IPS DF 4.7 (cell line): Measurements from ENCODE around the gene ADORA2B.
"Not testable (repeated sequence)": the region's sequence is repeated elsewhere in the genome, so short reads cannot be mapped to it uniquely, and the experiment has no call there.

Source experiments
- DNase-seq: peaks from one replicate; pipeline ENCODE4 v3.0.0-alpha.2; 2013; ENCODE audit warnings: low spot score; ENCODE audit errors: extremely low read depth

The ADORA2B gene

GRCh38 chr17:15921640-15922039 is 23.3 kb upstream of the ADORA2B start:
- DNase-seq = no peak

GRCh38 chr17:15922586-15922985 is 22.3 kb upstream of the ADORA2B start:
- no peak for DNase-seq

- no peak for DNase-seq
These were observed 18.7 kb upstream of the ADORA2B start for GRCh38 chr17:15926039-15926740.

- DNase-seq = no peak
These were observed 16.6 kb upstream of the ADORA2B start for GRCh38 chr17:15928286-15928785.

GRCh38 chr17:15929941-15930340 is 15.0 kb upstream of the ADORA2B start:
- DNase-seq = no peak

DNA sequence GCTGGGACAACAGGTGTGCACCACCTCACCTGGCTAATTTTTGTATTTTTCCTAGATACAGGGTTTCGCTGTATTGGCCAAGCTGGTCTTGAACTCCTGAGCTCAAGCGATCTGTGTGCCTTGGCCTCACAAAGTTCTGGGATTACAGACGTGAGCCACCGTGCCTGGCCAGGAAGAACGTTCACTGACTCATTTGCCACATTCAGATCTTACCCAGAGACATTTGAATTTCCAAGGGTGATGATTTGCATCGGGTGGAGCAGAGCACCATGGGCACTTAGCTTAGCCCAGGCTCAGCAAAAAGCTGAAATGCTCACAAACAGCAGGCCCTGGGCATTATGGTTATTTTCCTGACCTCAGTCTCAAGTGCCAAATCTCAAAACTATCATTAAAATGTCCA is 14.5 kb upstream of the ADORA2B start:
- DNase-seq = no peak

DNA sequence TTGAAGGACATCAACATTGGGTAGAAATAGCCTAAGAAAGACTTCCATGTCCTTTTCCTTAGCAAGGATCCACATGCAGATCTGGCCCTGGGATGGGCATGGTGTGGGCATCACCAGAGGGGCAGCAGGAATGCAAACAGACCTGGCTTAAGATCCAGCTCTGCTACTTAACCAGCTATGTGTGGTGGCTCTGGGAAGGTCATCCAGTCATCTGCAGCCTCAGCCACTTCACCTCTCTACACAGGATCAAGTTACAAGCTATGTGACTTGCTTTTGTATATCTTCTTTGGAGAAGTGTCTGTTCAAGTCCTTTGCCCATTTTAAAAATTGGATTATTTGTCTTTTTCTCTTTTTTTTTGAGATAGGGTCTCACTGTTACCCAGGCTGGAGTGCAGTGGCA is 13.5 kb upstream of the ADORA2B start:
- DNase-seq = no peak

DNA sequence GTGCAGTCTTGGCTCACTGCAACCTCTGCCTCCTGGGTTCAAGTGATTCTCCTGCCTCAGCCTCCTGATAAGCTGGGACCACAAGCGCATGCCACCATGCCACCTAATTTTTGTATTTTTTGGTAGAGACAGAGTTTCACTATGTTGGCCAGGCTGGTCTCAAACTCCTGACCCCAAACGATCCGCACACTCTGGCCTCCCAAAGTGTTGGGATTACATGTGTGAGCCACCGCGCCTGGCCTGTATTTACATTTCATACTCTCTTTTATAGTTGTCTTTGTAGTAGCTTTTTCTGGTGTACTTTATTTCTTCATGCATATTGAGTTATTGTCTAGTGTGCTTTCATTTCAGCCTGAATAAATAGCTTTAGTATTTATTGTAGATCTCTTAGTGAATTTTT is 10.1 kb upstream of the ADORA2B start:
- no peak for DNase-seq

- DNase-seq = no peak
These were observed 9.0 kb upstream of the ADORA2B start for GRCh38 chr17:15935891-15936290.

DNA sequence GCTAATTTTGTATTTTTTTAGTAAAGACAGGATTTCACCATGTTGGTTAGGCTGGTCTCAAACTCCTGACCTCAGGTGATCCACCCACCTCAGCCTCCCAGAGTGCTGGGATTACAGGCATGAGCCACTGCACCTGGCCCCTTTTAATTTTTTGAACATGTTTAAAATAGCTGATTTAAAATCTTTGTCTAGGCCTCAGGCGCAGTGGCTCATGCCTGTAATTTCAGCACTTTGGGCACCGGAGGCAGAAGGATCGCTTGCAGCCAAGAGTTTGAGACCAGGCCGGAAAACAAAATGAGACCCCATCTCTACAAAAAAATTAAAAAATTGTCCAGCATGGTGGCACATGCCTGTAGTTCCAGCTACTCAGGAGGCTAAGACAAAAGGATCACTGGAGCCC is 8.4 kb upstream of the ADORA2B start:
- not testable (repeated sequence) for DNase-seq

GRCh38 chr17:15941781-15942180 is 3.1 kb upstream of the ADORA2B start:
- DNase-seq = no peak

DNA sequence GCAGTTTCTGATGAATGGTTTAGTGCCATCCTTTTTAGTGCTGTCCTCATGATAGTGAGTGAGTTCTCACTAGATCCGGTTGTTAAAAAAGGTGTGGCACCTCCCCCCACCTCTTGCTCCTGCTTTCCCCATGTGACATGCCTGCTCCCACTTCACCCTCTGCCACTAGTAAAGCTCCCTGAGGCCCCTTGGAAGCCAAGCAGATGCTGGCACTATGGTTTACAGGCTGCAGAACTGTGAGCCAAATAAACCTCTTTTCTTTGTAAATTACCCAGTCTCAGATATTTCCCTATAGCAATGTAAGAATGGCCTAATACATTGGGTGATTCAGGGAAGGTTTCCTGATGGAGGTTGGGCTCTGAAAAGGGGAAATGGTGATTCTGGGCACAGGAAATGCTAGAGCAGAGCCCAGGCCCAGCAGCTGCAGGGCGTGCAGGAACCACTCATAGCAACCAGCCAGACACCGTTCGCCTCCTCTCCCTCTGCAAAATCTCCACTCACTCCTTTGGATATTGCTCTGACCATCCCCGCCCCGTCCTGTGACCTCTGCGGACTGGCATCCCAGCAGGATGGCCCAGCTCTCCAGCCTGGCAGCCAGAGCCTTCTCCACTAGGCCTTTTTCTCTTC is 2.6 kb upstream of the ADORA2B start:
- DNase-seq = no peak

- no peak for DNase-seq
These were observed 765 bp upstream of the ADORA2B start for GRCh38 chr17:15943971-15944758.

- DNase-seq = no peak
These were observed 729 bp downstream of the ADORA2B start for GRCh38 chr17:15945527-15946191.

DNA sequence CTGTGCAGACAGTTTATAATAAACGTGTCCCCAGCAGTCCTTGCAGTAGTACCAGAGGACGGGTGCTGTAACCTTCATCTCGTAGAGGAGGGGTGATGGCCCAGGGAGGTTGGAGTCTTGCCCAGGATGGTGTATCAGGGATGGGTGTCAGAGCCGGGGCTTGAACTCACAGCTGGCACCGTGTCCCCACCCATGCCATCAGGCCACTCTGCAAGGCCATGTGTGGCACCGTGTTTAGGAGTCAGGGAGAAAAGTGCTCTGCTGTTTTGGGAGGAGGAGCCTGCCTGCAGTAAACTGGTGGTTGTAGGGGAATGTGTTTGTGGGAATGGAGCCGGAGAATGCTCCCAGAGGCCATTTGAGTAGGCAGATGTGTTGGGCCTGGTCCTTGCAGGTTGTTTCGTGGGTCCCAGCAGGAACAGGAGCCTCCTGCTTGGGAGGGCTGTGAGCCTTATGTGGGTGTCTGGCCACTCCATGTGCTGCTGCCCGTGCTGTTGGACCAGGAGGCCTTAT is 1.7 kb downstream of the ADORA2B start:
- DNase-seq = no peak

DNA sequence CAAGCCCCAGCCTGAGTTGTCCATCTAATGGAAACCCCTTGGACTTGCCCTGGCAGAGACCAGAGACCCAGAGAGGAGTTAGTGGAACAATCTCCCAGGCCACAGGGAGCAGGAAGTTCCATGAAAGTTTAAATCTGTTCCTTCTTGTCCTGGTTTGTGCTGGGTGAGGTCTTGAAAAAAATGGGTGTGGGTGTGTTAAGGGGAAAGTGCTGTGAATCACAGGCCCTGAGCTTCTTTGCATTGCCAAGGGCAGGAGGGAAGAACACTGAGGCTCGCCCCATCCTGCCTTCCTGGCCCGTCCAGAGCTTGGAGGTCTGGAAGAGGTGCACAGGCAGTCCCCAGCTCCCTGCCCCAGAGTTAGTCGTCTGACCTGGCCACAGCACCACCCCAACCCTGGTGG is 2.3 kb downstream of the ADORA2B start:
- no peak for DNase-seq

DNA sequence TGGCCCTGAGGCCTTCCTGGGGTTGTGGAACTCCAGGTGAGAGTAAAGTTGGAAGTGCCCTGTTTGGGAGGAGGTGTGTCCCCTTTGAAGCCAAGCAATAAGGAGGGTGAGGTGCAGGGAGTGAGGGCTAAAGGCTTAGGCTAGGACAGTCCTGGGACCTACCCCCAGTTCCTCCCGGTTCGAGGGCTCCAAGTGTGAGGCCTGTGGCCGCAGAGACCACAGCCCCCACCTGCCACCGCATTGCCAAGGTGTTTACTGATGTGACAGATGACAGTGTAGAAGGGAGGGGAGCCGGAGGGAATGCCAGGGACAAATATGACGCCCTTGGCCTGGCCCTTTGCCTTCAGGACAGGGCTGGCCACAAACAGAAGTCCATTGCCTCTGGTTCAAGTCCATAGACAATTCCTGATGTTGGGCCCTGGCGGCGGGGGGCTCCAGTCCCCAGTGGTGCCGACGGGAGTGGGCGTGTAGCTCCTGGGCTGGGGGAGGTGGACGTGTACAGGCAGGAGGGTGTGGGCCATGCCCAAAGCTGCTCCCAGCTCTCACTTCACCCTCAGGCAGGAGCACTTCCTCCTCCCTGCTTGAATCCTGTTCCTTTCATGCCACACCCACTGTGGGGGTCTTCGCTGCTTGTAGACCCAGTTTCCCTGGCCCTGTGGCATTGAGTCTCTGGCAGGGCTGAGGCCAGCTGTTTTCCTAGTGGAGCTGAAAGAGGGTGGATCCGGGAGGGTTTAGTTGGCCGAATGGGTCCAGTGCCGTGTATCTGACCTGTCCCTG is 3.2 kb downstream of the ADORA2B start:
- DNase-seq = no peak

GRCh38 chr17:15951368-15952047 is 6.6 kb downstream of the ADORA2B start:
- no peak for DNase-seq

DNA sequence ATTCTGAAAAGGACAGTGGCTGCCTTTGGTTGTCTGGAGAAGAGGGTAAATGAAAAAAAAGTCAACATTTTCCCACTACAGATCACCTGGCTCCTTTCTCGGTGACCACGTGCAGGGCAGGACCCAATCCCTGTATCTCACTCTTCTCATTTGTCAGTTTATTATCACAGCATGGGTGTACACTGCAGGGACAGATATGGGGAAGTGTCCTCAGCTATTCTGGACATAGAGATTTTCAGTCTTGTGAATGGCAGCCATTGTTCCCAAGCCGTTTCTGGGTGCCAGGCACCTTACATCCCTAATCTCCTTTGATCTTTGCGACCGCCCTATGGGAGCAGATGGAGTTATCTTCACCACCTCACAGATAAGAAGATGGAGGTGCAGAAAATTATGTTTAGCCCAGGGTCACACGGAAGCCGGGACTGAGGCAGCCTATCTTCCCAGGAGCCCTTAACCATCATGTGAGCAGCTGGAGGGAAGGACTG is 7.2 kb downstream of the ADORA2B start:
- no peak for DNase-seq
